ENCODE data around the gene NOP16. TPM values are rescaled to one million over a fixed set of nuclear protein-coding genes. Genes with fewer than 3 reads are reported as not detected.

NOP16 gene
- total and polyA plus RNA-seq, 2 of the 13 experiments (the other 11 are each of a cell fraction or from before 2014, with no cell fraction given): 43.3 to 48.4 TPM

- Histone ChIP-seq H3K79me2 (ENCODE audit: insufficient read depth, low read length) (peaks cover 42% of the 10 kb centered on the region), H3K36me3 (replicated peaks in 1 of 2; ENCODE audit: control insufficient read depth in 1 of 2, insufficient read depth in 2 of 2, low read length in 2 of 2) (peaks cover 9 to 39% of the 10 kb centered on the region in 2 experiments), H3K4me1 (ENCODE audit: insufficient read depth, low read length) (peaks cover 31% of the 10 kb centered on the region), H3K9me3 (ENCODE audit: low read length) (no peaks in the 10 kb centered on the region), H4K20me1 (ENCODE audit: insufficient read depth, low read length) (peaks cover 11% of the 10 kb centered on the region; the same call in 1 of the 2 replicates), H3K27me3 (ENCODE audit: control insufficient read depth in 1 of 2, insufficient read depth in 2 of 2, low read length in 2 of 2) (no peaks in the 10 kb centered on the region; a peak in 1 of 5 replicates), H3K4me2 (ENCODE audit: low read depth, low read length) (peak overlapping the region; percentile 89), H3K27ac (ENCODE audit: extremely low read length, insufficient read depth, low read length) (peak overlapping the region; percentile 99), H3K4me3 (replicated peaks in 1 of 3; ENCODE audit: insufficient read depth in 1 of 3, low read depth in 2 of 3, low read length in 3 of 3) (peak overlapping the region; percentile 71 to 93 (median 92)), H2AFZ (ENCODE audit: low read length) (no peak overlapping the region), H3K9ac (ENCODE audit: insufficient read depth, low read depth, low read length) (peak overlapping the region; percentile 97)
- intact Hi-C loops (cut with micrococcal nuclease; ENCODE audit: unreplicated experiment) (loop anchor here (1.0 kb wide), 1 partner anchor 16 kb away; no protein-coding TSS in a partner anchor), in situ Hi-C loops (cut with HindIII; ENCODE audit: extremely low pct_ligation_motif_present, low pct_unique_long_range_greater_than_20kb) (no loop called here)
- DNase-seq (ENCODE audit: low spot score): peak; percentile 31
- under 1% methylated on average over 29 of the region's 29 CpGs for WGBS (ENCODE audit: low lambda C conversion rate)
- POLR2A ChIA-PET: interaction anchor here (0.7 to 2.3 kb wide), 8 partner anchors 13 to 156 kb away, joined by 3 to 31 read pairs (median 5); partner anchors contain the start of genes KIAA1191 and RNF44
- TSS peak; percentile 57 for BruUV-seq (replicated peaks)
- CTCF ChIA-PET (ENCODE audit: low intra/inter-chr PET ratio, low total read pairs): no interaction called here
- peak; percentile 51 for FAIRE-seq
- ATAC-seq: peak; percentile 28
- TF ChIP-seq ZBTB8A (CRISPR knock-in tag; IDR thresholded peaks at IDR 0.05; ENCODE audit: borderline replicate concordance, low read depth) (0 out of 2 replicates have a peak, but pooled peaks have one; percentile 83), RARG (CRISPR knock-in tag; IDR thresholded peaks at IDR 0.05; ENCODE audit: low read depth) (0 out of 2 replicates have a peak, but pooled peaks have one; percentile 59), RAD21 (CRISPR knock-in tag; IDR thresholded peaks at IDR 0.05) (peak; percentile 57), ZNF101 (CRISPR knock-in tag; IDR thresholded peaks at IDR 0.05; ENCODE audit: borderline replicate concordance, low read depth) (0 out of 2 replicates have a peak, but pooled peaks have one; percentile 82), ARID2 (CRISPR knock-in tag; IDR thresholded peaks at IDR 0.05; ENCODE audit: borderline replicate concordance) (peak; percentile 82; the same call in 1 of the 2 replicates), NCOA1 (CRISPR knock-in tag; IDR thresholded peaks at IDR 0.05) (0 out of 2 replicates have a peak, but pooled peaks have one; percentile 76), ZNF362 (CRISPR knock-in tag; IDR thresholded peaks at IDR 0.05; ENCODE audit: borderline replicate concordance) (0 out of 2 replicates have a peak, but pooled peaks have one; percentile 6), MZF1 (CRISPR knock-in tag; IDR thresholded peaks at IDR 0.05; ENCODE audit: borderline replicate concordance) (0 out of 2 replicates have a peak, but pooled peaks have one; percentile 32), ZFP90 (CRISPR knock-in tag; IDR thresholded peaks at IDR 0.05; ENCODE audit: borderline replicate concordance) (no peak), IRX3 (CRISPR knock-in tag; IDR thresholded peaks at IDR 0.05; ENCODE audit: borderline replicate concordance, low read depth) (0 out of 2 replicates have a peak, but pooled peaks have one; percentile 17), ZNF235 (CRISPR knock-in tag; IDR thresholded peaks at IDR 0.05; ENCODE audit: borderline replicate concordance) (peak; percentile 21; the same call in 1 of the 2 replicates), REST (IDR thresholded peaks at IDR 0.05; ENCODE audit: borderline replicate concordance in 1 of 2, low read depth in 1 of 2, low read length in 2 of 2) (no peak), ZNF619 (CRISPR knock-in tag; IDR thresholded peaks at IDR 0.05) (no peak), ZSCAN20 (CRISPR knock-in tag; IDR thresholded peaks at IDR 0.05; ENCODE audit: borderline replicate concordance) (0 out of 2 replicates have a peak, but pooled peaks have one; percentile 34)
- TF ChIP-seq, protein P1, sequence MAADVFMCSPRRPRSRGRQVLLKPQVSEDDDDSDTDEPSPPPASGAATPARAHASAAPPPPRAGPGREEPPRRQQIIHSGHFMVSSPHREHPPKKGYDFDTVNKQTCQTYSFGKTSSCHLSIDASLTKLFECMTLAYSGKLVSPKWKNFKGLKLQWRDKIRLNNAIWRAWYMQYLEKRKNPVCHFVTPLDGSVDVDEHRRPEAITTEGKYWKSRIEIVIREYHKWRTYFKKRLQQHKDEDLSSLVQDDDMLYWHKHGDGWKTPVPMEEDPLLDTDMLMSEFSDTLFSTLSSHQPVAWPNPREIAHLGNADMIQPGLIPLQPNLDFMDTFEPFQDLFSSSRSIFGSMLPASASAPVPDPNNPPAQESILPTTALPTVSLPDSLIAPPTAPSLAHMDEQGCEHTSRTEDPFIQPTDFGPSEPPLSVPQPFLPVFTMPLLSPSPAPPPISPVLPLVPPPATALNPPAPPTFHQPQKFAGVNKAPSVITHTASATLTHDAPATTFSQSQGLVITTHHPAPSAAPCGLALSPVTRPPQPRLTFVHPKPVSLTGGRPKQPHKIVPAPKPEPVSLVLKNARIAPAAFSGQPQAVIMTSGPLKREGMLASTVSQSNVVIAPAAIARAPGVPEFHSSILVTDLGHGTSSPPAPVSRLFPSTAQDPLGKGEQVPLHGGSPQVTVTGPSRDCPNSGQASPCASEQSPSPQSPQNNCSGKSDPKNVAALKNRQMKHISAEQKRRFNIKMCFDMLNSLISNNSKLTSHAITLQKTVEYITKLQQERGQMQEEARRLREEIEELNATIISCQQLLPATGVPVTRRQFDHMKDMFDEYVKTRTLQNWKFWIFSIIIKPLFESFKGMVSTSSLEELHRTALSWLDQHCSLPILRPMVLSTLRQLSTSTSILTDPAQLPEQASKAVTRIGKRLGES (CRISPR knock-in tag; IDR thresholded peaks at IDR 0.05; ENCODE audit: borderline replicate concordance): no peak
Measured at GRCh38 chr5:176388003-176388443, 375 bp downstream of the NOP16 start.
